ENCODE results near the gene KRTAP5-11.
A peak's percentile ranks its signal among the peaks of the same experiment; 100 is the strongest.
"Not testable (repeated sequence)": the region's sequence is repeated elsewhere in the genome, so short reads cannot be mapped to it uniquely, and the experiment has no call there.

KRTAP5-11 gene

DNA sequence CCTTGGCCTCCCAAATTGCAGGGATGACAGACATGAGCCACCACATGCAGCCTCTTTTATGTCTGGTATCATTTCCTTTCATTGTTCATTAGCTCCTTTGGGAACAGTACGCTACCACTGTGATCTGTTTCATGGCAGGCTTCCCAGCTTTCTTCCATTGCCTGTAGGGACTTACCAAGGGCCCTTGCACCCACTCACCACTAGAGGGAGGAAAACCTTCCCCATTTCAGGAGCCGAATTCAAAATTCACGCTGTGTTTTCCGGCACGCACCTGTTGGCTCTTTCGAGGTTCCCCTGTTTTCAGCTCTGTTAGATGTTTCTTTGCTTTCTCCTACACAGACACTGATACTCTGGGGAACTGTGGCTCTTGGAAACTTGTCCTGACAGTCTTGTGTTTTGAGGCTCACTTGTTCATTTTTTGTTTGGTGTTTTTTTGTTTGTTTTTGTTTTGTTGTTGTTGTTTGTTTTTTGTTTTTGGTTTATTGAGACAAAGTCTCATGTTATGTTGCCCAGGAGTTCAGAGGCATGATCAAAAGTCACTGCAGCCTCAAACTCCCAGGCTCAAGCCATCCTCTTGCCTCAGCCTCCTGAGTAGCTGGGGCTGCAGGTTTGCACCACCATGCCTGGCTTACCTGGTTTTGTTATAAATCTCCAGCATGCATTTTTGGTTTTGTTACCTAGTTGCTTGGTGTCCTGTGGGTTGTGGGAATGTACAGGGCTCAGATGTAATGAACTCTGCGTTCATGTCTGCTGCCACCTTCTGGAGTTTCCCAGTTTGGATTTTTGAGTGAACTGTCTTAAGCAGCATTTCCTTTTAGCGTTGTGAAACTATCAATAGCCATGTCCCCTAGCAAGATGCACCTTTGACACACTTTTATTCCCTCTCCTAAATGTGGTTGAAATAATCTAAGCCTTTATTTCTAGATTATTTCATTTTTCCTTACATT, 2.3 kb downstream of the KRTAP5-11 start:
- DNase-seq, result peak; percentile 86

DNA sequence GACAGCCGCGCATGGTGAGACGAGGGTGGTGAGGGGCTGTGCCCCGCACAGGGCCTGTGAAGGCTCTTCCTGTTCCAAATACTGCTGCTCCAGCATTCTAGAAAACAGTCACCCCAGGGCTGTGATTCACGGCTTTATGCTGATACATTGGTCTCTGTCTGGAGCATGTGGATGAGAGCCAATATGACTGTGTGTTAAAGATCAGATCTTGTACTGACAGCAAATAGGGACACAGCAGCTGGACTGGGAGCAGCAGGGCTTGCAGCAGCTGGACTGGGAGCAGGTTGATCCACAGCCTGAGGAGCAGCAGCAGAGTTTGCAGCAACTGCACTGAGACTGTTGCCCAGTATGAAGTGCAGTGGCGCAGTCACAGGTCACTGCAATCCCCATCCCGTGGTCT, 3.2 kb downstream of the KRTAP5-11 start:
- DNase-seq, result not testable (repeated sequence)

DNA sequence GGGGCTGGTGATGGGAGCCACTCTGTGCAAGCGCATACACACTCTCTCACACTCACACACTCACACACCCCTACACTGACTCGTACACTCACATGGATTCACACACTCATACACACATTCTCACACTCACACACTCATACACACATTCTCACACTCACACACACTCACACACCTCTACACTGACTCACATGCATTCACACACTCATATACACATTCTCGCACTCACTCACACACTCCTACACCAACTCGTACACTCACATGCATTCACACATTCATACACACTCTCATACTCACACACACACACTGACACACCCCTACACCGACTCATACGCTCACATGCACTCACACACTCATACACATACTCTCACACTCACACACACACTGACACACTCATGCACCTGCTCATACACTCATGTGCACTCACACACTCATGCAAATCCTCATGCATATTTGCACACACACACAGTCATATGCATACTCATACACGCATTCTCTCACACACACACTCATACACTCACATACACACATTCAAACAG, 5.1 kb downstream of the KRTAP5-11 start:
- no peak for DNase-seq

DNA sequence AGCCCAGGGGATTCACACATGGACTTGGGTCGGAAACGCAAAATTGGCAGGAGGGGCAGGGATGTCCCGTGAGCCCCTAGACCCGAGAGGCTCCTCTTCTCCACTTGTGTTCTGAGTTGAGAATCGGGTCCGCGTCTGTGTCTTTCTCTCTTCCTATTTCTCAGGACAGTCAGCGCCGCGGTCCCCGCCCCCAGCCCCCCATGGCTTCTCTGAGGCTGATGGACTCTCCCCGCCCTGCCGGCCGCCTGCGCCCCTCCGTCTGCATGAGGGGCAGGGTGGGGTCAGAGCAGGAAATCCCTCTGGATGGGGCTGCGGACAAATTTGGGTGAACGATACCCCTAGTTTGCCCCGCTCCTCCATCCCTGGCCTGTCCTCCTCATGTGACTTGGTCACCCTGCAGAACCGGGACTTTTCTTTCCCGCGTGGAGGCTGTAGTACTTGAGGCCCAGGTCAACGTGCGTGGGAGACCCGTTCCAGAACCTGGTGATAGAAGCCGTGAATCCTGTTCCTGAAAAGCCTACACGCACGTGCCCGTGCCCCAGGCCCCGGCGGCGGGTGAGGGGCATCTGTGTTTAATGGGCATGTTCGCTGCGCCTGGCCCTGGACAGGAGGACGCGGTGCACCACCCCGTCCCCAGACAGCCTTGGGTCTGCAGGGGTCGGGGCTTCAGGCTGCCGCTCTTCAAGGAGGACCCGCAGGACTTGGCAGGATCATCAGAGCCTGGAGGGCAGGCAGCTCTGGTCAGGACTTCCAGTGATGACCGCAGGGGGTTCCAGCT, 5.8 kb downstream of the KRTAP5-11 start:
- DNase-seq, result not testable (repeated sequence)

DNA sequence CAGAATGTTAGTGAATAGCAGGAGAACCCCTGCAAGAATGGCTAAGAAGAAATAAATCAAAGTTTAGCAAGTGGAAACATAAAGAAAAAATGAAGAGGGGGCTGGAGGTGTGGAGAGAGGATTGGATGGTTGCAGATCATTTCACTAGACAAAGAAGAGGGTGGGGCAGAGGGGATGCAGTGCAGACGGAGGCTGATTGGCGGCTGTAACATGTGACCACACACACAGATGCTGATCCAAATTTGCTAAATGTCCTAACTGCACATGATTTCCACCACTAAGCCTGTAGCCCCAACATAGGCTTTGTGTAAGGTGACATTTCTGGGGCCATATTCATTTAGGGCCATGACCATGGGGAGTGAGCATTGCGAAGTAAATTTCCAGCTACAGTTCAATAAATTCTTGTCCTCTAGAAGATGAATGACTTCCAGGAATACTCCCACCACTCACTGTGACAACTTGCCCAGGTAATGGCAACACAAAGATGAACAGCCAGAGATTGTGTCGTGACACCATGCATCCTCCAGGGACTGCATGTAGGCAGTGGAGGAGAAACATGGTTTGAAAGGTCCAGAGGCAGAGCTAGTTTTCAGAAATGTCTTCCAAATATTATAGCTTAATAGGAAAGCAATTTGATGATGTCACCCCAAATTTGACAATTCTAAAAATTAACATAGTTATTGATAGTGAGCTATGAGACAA, 6.8 kb downstream of the KRTAP5-11 start:
- no peak for DNase-seq

DNA sequence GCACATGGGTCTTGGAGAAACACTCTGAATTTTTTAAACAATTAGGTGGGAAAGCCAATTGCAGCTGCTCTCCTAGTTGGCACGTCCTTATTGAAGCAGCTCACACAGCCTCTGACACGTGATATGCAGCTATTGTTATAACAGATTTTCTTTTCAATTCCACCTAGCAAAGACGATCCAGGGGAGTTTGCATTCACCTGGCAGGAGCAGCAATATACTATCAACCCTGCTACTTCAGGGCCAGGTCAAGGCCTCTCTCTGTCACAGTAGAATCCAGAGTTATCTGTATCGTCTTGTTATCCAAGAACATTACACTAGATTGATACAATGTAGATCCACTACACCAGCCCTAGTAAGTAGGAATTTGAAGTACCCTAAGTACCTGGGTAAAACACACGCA, 8.3 kb downstream of the KRTAP5-11 start:
- no peak for DNase-seq

DNA sequence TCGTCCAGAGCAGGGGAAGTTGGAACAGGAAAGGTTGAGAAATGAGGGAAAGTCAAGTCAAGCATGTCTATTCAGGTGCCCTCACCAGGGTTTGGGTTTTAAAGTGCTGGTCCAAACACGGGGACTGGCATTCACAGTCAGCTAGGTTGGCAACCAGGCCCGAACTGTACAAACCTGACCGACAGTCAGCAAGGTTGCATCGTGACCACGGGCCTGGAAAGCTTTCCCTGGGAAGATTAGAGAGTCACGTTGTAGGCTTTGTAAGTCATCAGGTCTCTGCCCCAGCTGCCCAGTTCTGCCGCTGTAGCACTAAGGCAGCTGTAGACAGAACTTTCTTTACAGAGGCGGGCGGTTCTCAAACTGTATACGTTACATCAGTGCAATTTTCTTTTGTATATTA, 9.9 kb downstream of the KRTAP5-11 start:
- DNase-seq, result no peak

DNA sequence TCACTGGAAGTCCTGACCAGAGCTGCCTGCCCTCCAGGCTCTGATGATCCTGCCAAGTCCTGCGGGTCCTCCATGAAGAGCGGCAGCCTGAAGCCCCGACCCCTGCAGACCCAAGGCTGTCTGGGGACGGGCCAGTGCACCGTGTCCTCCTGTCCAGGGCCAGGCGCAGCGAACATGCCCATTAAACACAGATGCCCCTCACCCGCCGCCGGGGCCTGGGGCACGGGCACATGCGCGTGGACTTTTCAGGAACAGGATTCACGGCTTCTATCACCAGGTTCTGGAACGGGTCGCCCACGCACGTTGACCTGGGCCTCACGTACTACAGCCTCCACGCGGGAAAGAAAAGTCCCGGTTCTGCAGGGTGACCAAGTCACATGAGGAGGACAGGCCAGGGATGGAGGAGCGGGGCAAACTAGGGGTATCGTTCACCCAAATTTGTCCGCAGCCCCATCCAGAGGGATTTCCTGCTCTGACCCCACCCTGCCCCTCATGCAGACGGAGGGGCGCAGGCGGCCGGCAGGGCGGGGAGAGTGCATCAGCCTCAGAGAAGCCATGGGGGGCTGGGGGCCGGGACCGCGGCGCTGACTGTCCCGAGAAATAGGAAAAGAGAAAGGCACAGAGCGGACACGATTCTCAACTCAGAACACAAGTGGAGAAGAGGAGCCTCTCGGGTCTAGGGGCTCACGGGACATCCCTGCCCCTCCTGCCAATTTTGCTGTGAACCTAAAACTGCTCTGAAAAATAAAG, 11.4 kb downstream of the KRTAP5-11 start:
- not testable (repeated sequence) for DNase-seq

DNA sequence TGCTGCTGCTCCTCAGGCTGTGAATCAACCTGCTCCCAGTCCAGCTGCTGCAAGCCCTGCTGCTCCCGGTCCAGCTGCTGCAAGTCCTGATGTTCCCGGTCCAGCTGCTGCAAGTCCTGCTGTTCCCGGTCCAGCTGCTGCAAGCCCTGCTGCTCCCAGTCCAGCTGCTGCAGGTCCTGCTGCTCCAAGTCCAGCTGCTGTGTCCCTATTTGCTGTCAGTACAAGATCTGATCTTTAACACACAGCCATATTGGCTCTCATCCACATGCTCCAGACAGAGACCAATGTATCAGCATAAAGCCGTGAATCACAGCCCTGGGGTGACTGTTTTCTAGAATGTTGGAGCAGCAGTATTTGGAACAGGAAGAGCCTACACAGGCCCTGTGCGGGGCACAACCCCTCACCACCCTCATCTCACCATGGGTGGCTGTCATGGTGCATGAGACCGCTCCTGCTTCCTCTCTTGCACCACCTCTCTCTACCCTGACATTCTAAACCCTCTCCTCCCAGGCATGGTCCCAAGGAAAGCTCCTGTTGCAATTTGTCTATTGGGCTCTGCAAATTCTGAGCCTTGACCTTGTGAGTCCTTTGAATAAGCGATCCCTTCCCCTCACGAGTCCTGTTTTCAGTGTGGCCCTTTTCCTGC, 13.8 kb downstream of the KRTAP5-11 start:
- no peak for DNase-seq

DNA sequence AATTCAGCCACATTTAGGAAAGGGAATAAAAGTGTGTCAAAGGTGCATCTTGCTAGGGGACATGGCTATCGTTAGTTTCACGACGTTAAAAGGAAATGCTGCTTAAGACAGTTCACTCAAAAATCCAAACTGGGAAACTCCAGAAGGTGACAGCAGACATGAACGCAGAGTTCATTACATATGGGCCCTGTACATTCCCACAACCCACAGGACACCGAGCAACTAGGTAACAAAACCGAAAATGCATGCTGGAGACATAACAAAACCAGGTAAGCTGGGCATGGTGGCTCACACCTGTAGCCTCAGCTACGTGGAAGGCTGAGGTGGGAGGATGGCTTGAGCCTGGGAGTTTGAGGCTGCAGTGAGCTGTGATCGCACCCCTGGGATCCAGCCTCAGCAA, 15.0 kb downstream of the KRTAP5-11 start:
- not testable (repeated sequence) for DNase-seq

DNA sequence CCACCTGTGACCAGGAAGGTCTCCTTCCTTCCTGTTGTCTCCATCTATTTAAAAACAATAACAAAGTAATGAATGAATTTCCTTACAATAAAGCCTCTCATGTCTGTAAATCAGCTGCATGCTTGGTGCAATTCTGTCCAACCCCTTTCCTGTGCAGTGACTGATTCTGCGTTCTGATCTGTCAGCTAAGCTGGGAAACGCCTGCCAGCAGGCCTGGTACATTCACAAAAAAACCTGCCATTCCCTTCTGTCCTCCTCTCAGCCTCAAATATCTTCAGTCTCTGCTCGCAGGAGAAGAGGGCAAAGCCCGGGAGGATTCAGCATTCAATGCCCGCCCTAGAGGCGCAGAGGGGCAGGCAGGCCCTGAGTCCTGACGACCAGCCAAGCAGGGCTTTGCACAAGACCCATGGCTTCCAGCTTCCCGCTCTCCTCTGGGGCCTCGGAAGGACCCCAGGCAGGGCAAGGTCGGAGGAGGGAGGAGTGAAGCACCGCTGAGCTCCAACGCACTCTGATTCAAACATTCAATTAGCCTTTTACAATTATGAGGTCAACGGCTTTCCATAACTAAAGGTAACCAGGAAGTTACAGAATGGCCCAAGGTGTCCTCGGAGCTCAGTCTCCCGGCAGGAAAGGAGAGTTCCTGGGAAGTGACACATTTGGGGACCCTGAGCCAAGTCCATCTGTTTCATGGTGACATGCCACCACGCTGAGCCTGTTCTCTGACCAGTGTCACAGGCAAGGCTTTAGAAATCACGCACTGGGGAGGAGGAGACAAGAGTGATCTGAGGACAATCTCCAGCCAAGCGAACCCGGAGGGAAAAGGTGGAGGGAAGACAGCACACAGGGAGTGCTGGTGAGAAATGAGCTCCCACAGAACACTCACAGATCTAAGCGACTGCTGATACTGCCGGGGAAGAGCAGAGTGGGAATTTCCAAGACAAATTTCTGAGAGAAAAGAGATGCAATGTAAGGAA, 15.8 kb downstream of the KRTAP5-11 start:
- not testable (repeated sequence) for DNase-seq

DNA sequence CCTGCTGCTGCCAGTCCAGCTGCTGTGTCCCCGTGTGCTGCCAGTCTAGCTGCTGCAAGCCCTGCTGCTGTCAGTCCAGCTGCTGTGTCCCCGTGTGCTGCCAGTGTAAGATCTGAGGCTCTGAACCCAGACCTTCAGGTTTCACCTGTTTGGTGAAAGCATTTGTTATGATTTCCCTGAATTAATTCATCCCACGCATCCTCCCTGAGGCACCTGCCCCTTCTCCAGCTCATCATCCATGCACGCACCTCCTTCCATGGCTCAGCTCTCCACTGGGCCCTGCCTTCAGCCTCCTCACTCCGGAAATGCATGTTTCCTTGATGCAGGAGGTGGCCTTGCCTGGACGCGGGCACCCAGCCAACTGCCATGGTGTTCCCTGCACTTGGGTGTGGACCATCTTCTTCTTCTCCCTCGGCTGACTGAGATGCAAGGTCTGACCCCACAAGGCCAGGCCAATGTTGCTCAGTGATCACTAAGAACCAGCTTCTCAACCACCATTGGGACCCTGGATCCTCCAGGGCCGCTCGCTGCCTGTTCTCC, 16.5 kb downstream of the KRTAP5-11 start:
- DNase-seq, result no peak

DNA sequence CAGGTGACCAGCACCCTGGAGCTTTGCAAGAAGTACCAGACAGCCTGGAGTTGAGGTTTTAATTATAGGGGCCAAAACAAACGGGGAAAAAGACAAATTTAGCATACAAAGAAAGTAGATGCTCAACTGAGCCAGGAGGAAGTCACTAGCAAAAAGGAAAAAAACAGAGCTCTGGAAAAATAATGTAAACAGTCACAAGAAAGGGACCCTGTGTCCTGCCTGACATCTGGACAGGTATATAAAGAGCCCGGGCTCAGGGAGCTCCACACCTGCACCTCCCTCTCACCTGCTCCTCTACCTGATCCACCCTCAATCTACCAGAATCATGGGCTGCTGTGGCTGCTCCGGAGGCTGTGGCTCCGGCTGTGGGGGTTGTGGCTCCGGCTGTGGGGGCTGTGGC, 17.4 kb downstream of the KRTAP5-11 start, which contains the start of gene KRTAP5-10:
Gene KRTAP5-10, plus strand, starts transcription at position 301 of the 400 bp plus-strand sequence. Its CDS starts 25 bp downstream, at position 326.
- no peak for DNase-seq

DNA sequence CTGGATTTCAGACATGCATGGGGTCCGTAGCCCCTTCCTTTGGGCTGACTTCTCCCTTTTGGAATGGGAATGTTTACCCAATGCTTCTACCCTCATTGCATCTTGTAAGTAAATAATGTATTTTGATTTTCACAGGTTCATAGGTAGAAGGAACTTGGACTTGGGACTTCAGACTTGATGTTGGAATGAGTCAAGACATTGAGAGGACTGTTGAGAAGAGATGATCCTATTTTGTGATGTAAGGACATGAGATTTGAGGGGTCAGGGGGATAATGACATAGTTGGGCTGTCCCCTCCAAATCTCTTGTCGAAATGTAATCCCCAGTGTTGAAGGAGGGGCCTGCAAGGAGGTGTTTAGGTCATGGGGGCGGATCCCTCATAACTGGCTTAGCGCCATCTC, 18.2 kb downstream of the KRTAP5-11 start:
- DNase-seq, result no peak

DNA sequence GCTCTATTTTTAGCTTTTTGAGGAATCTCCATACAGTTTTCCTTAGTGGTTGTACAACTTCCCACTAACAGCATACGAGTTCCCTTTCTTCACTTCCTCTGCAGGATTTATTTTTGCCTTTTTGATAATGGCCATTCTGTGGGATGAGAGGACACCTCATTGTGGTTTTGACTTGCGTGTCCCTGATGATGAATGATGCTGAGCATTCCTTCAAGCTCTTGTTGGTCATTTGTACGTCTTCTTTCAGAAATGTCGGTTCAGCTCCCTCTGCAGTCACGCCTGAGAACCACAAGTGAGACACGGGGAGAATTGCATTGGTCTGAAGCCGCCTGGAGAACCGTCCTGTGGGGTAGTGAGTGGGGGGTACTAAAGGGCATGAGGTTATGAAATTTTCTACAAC, 19.3 kb downstream of the KRTAP5-11 start:
- no peak for DNase-seq

DNA sequence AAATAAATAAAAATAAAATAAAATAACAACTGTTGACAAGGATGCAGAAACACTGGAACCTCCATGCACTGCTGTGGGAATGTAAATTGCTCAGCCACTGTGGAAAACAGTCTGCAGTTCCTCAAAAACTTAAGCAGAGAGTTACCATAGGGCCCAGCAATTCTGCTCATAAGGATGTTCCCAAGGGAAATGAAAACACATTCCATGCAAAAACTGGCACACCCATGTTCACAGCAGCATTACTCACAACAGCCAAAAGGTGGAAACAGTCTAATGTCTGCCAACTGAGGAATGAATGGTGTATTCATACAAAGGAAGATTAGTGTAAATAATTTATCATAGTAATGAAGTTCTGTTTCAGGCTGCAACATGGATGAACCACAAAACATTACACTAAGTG, 20.6 kb downstream of the KRTAP5-11 start:
- DNase-seq, result no peak

DNA sequence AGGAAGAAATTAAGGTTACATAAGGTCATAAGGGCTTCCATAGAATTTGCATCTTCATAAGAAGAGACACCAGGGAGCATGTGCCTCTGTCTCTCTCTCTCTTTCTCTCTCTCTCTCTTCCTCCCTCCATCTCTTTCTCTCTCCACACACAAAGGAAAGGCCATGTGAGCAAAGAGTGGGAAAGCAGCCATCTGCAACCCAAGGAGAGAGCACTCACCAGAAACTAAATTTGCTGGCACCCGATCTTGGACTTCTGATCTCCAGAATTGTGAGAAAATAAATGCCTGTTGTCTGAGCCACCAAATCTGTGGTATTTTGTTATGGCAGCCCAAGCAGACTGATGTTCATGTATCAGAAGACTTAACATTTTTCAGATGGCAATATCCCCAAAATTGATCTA, 23.7 kb downstream of the KRTAP5-11 start:
- no peak for DNase-seq

DNA sequence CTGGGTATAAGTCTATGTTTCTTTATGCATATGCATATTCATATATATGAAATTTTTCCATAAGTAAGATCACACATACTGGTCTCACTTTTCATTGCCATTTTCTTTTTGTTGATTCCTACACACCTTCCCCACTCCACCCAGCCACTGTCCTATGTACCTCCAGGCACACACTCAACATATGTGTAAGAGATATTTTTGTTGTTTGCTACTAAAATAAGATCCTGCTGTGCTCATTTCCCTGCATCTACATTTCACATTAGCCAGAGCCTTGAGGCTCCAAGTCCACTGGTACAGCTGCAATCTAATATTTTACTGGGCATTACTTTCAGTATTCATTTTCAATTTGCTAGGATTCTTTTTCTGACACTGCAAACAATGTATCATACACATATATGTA, 25.4 kb downstream of the KRTAP5-11 start:
- DNase-seq, result no peak

DNA sequence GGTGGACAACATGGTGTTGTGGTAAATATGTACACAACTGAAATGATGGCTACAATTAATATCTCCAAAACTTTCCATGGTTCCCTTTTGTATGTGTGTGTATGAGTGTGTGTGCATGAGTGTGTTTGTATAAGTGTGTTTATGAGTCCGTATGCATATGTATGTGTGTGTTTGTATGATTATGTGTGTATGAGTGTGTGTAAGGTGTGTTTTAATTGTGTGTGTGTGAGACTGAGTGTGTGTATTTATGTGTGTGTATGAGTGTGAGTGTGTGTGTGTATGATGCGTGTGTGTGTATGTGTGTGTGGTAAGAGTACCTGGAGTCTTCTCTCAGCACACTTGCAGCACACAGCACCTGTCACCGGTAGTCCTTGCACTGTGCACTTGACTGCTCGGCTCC, 26.7 kb downstream of the KRTAP5-11 start:
- DNase-seq, result no peak

DNA sequence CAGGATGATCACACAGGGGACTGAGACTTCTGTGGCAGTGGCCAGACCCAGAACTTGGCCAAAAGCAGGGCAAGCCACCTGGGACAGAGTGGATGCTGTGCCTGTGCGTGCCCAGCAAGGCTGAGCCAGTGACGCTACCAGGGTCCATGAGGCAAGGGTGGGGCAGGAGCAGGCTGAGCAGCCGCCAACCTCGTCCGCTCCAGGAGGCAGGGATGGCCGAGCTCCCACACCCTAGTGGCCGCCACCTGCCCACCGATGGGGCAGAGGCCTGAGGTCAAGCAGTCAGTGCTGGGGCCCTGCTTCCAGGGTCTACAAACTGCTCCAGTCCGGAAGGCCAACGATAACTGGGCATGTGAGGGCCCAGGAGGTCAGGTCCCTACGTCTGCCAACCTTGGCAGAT, 27.2 kb downstream of the KRTAP5-11 start:
- DNase-seq, result no peak
